ENCODE results near the gene TRIP10. TPM values are rescaled to one million over a fixed set of nuclear protein-coding genes. Genes with fewer than 3 reads are reported as not detected.

TRIP10 gene
- total and polyA plus RNA-seq, 4 donors: 3.4 to 9.9 (median 7.4) TPM

- H3K9me3 ChIP-seq (ENCODE audit: control insufficient read depth in 4 of 4, low read length in 3 of 4): no peaks in the 10 kb centered on the region
- peak overlapping the region; percentile 30 to 37 for H3K27ac ChIP-seq (ENCODE audit: low read depth in 1 of 2, low read length in 2 of 2)
- no peak for TF ChIP-seq JUND (IDR thresholded peaks at IDR 0.05)
- TF ChIP-seq NR2F2 (IDR thresholded peaks at IDR 0.05): peak; percentile 29
- TF ChIP-seq ZBTB33 (IDR thresholded peaks at IDR 0.05): no peak
- TF ChIP-seq YY1 (IDR thresholded peaks at IDR 0.05): no peak
- no peak for TF ChIP-seq RAD21 (IDR thresholded peaks at IDR 0.05)
- TF ChIP-seq, protein P1, sequence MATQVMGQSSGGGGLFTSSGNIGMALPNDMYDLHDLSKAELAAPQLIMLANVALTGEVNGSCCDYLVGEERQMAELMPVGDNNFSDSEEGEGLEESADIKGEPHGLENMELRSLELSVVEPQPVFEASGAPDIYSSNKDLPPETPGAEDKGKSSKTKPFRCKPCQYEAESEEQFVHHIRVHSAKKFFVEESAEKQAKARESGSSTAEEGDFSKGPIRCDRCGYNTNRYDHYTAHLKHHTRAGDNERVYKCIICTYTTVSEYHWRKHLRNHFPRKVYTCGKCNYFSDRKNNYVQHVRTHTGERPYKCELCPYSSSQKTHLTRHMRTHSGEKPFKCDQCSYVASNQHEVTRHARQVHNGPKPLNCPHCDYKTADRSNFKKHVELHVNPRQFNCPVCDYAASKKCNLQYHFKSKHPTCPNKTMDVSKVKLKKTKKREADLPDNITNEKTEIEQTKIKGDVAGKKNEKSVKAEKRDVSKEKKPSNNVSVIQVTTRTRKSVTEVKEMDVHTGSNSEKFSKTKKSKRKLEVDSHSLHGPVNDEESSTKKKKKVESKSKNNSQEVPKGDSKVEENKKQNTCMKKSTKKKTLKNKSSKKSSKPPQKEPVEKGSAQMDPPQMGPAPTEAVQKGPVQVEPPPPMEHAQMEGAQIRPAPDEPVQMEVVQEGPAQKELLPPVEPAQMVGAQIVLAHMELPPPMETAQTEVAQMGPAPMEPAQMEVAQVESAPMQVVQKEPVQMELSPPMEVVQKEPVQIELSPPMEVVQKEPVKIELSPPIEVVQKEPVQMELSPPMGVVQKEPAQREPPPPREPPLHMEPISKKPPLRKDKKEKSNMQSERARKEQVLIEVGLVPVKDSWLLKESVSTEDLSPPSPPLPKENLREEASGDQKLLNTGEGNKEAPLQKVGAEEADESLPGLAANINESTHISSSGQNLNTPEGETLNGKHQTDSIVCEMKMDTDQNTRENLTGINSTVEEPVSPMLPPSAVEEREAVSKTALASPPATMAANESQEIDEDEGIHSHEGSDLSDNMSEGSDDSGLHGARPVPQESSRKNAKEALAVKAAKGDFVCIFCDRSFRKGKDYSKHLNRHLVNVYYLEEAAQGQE (IDR thresholded peaks at IDR 0.05): no peak
- peak; percentile 22 for TF ChIP-seq SP1 (IDR thresholded peaks at IDR 0.05)
- no peak for TF ChIP-seq RXRA (IDR thresholded peaks at IDR 0.05)
- H3K36me3 ChIP-seq (ENCODE audit: control insufficient read depth in 4 of 4, insufficient read depth in 3 of 4, low read depth in 1 of 4, low read length in 3 of 4): peaks cover 2 to 4% (median 2%) of the 10 kb centered on the region in 4 donors
- no peak overlapping the region for H3K4me3 ChIP-seq (ENCODE audit: low read depth in 1 of 3, low read length in 3 of 3)
- H3K4me1 ChIP-seq (ENCODE audit: control insufficient read depth in 4 of 4, insufficient read depth in 4 of 4, low read length in 3 of 4): peaks cover 6 to 17% (median 11%) of the 10 kb centered on the region in 4 donors
- H3K9ac ChIP-seq (ENCODE audit: low read depth in 1 of 2, low read length in 2 of 2): no peak overlapping the region
- no peaks in the 10 kb centered on the region for H3K27me3 ChIP-seq (ENCODE audit: control insufficient read depth in 4 of 4, insufficient read depth in 4 of 4, low read length in 3 of 4)
- 60% methylated on average over 41 of the region's 41 CpGs for WGBS
- DNase-seq (ENCODE audit: low spot score): no peak
Observed at GRCh38 chr19:6744381-6745301, 5.2 kb downstream of the TRIP10 start.

GRCh38 chr19:6745965-6746364 is 6.5 kb downstream of the TRIP10 start:
- Histone ChIP-seq H3K9me3 (ENCODE audit: control insufficient read depth in 4 of 4, low read length in 3 of 4) (no peaks in the 10 kb centered on the region), H3K27me3 (ENCODE audit: control insufficient read depth in 4 of 4, insufficient read depth in 4 of 4, low read length in 3 of 4) (no peaks in the 10 kb centered on the region), H3K4me1 (ENCODE audit: control insufficient read depth in 4 of 4, insufficient read depth in 4 of 4, low read length in 3 of 4) (peaks cover 0 to 9% (median 3%) of the 10 kb centered on the region in 4 donors), H3K36me3 (ENCODE audit: control insufficient read depth in 4 of 4, insufficient read depth in 3 of 4, low read depth in 1 of 4, low read length in 3 of 4) (peaks cover 2 to 9% (median 2%) of the 10 kb centered on the region in 4 donors), H3K27ac (ENCODE audit: low read depth in 1 of 2, low read length in 2 of 2) (no peak overlapping the region), H3K9ac (ENCODE audit: low read depth in 1 of 2, low read length in 2 of 2) (no peak overlapping the region), H3K4me3 (ENCODE audit: low read depth in 1 of 3, low read length in 3 of 3) (no peak overlapping the region)
- 91% methylated on average over 24 of the region's 24 CpGs for WGBS
- no peak for DNase-seq (ENCODE audit: low spot score)
- TF ChIP-seq, protein P2, sequence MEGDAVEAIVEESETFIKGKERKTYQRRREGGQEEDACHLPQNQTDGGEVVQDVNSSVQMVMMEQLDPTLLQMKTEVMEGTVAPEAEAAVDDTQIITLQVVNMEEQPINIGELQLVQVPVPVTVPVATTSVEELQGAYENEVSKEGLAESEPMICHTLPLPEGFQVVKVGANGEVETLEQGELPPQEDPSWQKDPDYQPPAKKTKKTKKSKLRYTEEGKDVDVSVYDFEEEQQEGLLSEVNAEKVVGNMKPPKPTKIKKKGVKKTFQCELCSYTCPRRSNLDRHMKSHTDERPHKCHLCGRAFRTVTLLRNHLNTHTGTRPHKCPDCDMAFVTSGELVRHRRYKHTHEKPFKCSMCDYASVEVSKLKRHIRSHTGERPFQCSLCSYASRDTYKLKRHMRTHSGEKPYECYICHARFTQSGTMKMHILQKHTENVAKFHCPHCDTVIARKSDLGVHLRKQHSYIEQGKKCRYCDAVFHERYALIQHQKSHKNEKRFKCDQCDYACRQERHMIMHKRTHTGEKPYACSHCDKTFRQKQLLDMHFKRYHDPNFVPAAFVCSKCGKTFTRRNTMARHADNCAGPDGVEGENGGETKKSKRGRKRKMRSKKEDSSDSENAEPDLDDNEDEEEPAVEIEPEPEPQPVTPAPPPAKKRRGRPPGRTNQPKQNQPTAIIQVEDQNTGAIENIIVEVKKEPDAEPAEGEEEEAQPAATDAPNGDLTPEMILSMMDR (IDR thresholded peaks at IDR 0.05; ENCODE audit: low read depth, low read length, missing input control): no peak
- no peak for TF ChIP-seq YY1 (IDR thresholded peaks at IDR 0.05)
- TF ChIP-seq FOXA1 (IDR thresholded peaks at IDR 0.05): no peak
- no peak for TF ChIP-seq EGR1 (IDR thresholded peaks at IDR 0.05; ENCODE audit: low read depth in 2 of 2)
- no peak for TF ChIP-seq FOXA2 (IDR thresholded peaks at IDR 0.05)
- TF ChIP-seq, protein P3, sequence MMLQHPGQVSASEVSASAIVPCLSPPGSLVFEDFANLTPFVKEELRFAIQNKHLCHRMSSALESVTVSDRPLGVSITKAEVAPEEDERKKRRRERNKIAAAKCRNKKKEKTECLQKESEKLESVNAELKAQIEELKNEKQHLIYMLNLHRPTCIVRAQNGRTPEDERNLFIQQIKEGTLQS (IDR thresholded peaks at IDR 0.05): no peak
- TF ChIP-seq NR2F2 (IDR thresholded peaks at IDR 0.05): no peak
- no peak for TF ChIP-seq ZBTB33 (IDR thresholded peaks at IDR 0.05)
- no peak for TF ChIP-seq RXRA (IDR thresholded peaks at IDR 0.05)
- no peak for TF ChIP-seq JUND (IDR thresholded peaks at IDR 0.05)
- TF ChIP-seq TAF1 (conservative IDR thresholded peaks at IDR 0.05): no peak
- TF ChIP-seq GABPA (IDR thresholded peaks at IDR 0.05 in 1 of 2, conservative IDR thresholded peaks at IDR 0.05 in 1 of 2): no peak
- TF ChIP-seq, protein P1 (IDR thresholded peaks at IDR 0.05): no peak
